GM23338 (cell line): ENCODE measurements around the gene NSD1. TPM values are rescaled to one million over a fixed set of nuclear protein-coding genes. Genes with fewer than 3 reads are reported as not detected.

Experiments used
- ATAC-seq: fragments of 200-7000 bp; cut with Tn5 transposase; 3 replicates; pipeline ENCODE4 v1.9.1; 2020
- DNase-seq: peaks from one replicate; pipeline ENCODE4 v3.0.0-alpha.2; 2015; ENCODE audit warnings: low spot score
- H2AFZ ChIP-seq: fragments of 200-600 bp; sonication (generic); 2 replicates; pipeline ENCODE4 v1.8.0; 2016; ENCODE audit warnings: antibody characterized with exemption, mild to moderate bottlenecking, moderate library complexity
- H3F3A ChIP-seq: fragments of 200-600 bp; sonication (generic); replicated peaks from 2 replicates; pipeline ENCODE4 v1.8.0; 2017; ENCODE audit warnings: antibody characterized with exemption, mixed run types, low read depth
- H3K27ac ChIP-seq: fragments of 200-600 bp; sonication (generic); 2 replicates; pipeline ENCODE4 v1.6.1; 2016; ENCODE audit warnings: low read depth
- H3K27me3 ChIP-seq: fragments of 200-600 bp; sonication (generic); 2 replicates; pipeline ENCODE4 v1.8.0; 2016; ENCODE audit warnings: mild to moderate bottlenecking, mixed run types, moderate library complexity; ENCODE audit not compliant: insufficient read depth
- H3K36me3 ChIP-seq: fragments of 200-600 bp; sonication (generic); 2 replicates; pipeline ENCODE4 v1.8.0; 2016; ENCODE audit warnings: mild to moderate bottlenecking; ENCODE audit not compliant: insufficient read depth
- H3K4me1 ChIP-seq: fragments of 200-600 bp; sonication (generic); 2 replicates; pipeline ENCODE4 v1.8.0; 2016; ENCODE audit warnings: mild to moderate bottlenecking, moderate library complexity; ENCODE audit not compliant: insufficient read depth
- H3K4me2 ChIP-seq: fragments of 200-600 bp; sonication (generic); 2 replicates; pipeline ENCODE4 v1.7.1; 2017; ENCODE audit warnings: mixed run types
- H3K4me3 ChIP-seq: fragments of 200-600 bp; sonication (generic); 2 replicates; pipeline ENCODE4 v1.6.1; 2016; ENCODE audit warnings: mixed run types
- H3K79me2 ChIP-seq: fragments of 200-600 bp; sonication (generic); replicated peaks from 2 replicates; pipeline ENCODE4 v1.8.0; 2017; ENCODE audit warnings: mild to moderate bottlenecking; ENCODE audit not compliant: insufficient read depth
- H3K9me2 ChIP-seq: fragments of 200-600 bp; sonication (generic); 2 replicates; pipeline ENCODE4 v1.8.0; 2017; ENCODE audit not compliant: insufficient read depth
- H4K20me1 ChIP-seq: fragments of 200-600 bp; sonication (generic); replicated peaks from 2 replicates; pipeline ENCODE4 v1.8.0; 2017; ENCODE audit warnings: mild to moderate bottlenecking; ENCODE audit not compliant: insufficient read depth
- H3K27ac Mint-ChIP-seq: 2 replicates; pipeline ENCODE4 v1.8.0; 2020; ENCODE audit warnings: inconsistent platforms, mild to moderate bottlenecking, moderate library complexity, mixed read lengths
- H3K27me3 Mint-ChIP-seq: 3 replicates; pipeline ENCODE4 v1.8.0; 2022; ENCODE audit warnings: low read depth, mild to moderate bottlenecking, moderate library complexity, mixed read lengths, inconsistent platforms; ENCODE audit not compliant: insufficient read depth, poor library complexity
- H3K36me3 Mint-ChIP-seq: 3 replicates; pipeline ENCODE4 v1.8.0; 2021; ENCODE audit warnings: low read depth, mild to moderate bottlenecking, inconsistent platforms, moderate library complexity, mixed read lengths
- H3K4me1 Mint-ChIP-seq: 3 replicates; pipeline ENCODE4 v1.8.0; 2020; ENCODE audit warnings: mild to moderate bottlenecking, inconsistent platforms, mixed read lengths
- H3K4me3 Mint-ChIP-seq: 3 replicates; pipeline ENCODE4 v1.8.0; 2021; ENCODE audit warnings: moderate library complexity, mild to moderate bottlenecking, inconsistent platforms, mixed read lengths
- H3K9me3 Mint-ChIP-seq: 3 replicates; pipeline ENCODE4 v1.8.0; 2020; ENCODE audit warnings: moderate library complexity, mild to moderate bottlenecking, inconsistent platforms, mixed read lengths
- CREB1 ChIP-seq: fragments of 250-450 bp; sonication (Bioruptor Pico); IDR thresholded peaks from 2 replicates; pipeline ENCODE4 v1.5.0; 2020; ENCODE audit warnings: low read depth, mild to moderate bottlenecking, moderate library complexity
- CTCF ChIP-seq, 2 experiments: fragments of 200-600 bp in 1 of 2; sonication (generic) in 1 of 2; conservative IDR thresholded peaks; 2 replicates each; pipeline versions ENCODE4 v1.5.1 to v1.6.1; 2016 to 2017; ENCODE audit warnings: antibody characterized with exemption in 2 of 2, low read depth in 2 of 2, mild to moderate bottlenecking in 2 of 2, moderate library complexity in 1 of 2
- ETS1 ChIP-seq: IDR thresholded peaks from 2 replicates; pipeline ENCODE4 v1.6.1; 2016; ENCODE audit warnings: antibody characterized with exemption
- EZH2 ChIP-seq: fragments of 200-600 bp; sonication (generic); IDR thresholded peaks from one replicate; pipeline ENCODE4 v1.8.0; 2017; ENCODE audit warnings: antibody characterized with exemption, mild to moderate bottlenecking, low read depth; ENCODE audit not compliant: unreplicated experiment
- EZH2phosphoT487 ChIP-seq: fragments of 200-600 bp; sonication (generic); IDR thresholded peaks from one replicate; pipeline ENCODE4 v1.8.1; 2018; ENCODE audit warnings: antibody characterized with exemption; ENCODE audit not compliant: unreplicated experiment
- JUNB ChIP-seq: IDR thresholded peaks from one replicate; pipeline ENCODE4 v1.6.1; 2016; ENCODE audit warnings: antibody characterized with exemption; ENCODE audit not compliant: unreplicated experiment
- NANOG ChIP-seq: IDR thresholded peaks from 2 replicates; pipeline ENCODE4 v1.6.1; 2016; ENCODE audit warnings: antibody characterized with exemption, borderline replicate concordance
- POLR2AphosphoS5 ChIP-seq: IDR thresholded peaks from 2 replicates; pipeline ENCODE4 v1.6.1; 2016; ENCODE audit warnings: antibody characterized with exemption, low read depth
- STAT1 ChIP-seq: IDR thresholded peaks from one replicate; pipeline ENCODE4 v1.6.1; 2016; ENCODE audit warnings: antibody characterized with exemption; ENCODE audit not compliant: unreplicated experiment
- ZNF114 ChIP-seq: fragments of 250-450 bp; sonication (Bioruptor Pico); IDR thresholded peaks from 2 replicates; pipeline ENCODE4 v1.5.0; 2020; ENCODE audit warnings: mild to moderate bottlenecking, moderate library complexity
- ZNF331 ChIP-seq: fragments of 250-450 bp; sonication (Bioruptor Pico); IDR thresholded peaks from 2 replicates; pipeline ENCODE4 v1.5.0; 2020; ENCODE audit warnings: low read depth, mild to moderate bottlenecking, moderate library complexity
- ZNF462 ChIP-seq: fragments of 250-450 bp; sonication (Bioruptor Pico); IDR thresholded peaks from 2 replicates; pipeline ENCODE4 v1.5.0; 2020; ENCODE audit warnings: mild to moderate bottlenecking, moderate library complexity
- polyA plus RNA-seq: library from polyadenylated mRNA; unstranded; fragments of >200 nt; fragmentation: Nextera tagmentation; extraction: Ambion mirVana; gene quantifications from 2 replicates; pipeline ENCODE4 v1.2.1, GENCODE V29; 2016
- total RNA-seq: library from RNA; depleted of rRNA; stranded (reverse); fragments of >200 nt; shearing (Covaris generic); gene quantifications from 2 replicates; pipeline ENCODE4 v1.2.3, GENCODE V29; 2014
- TF ChIP-seq, protein P1 (sequence below): IDR thresholded peaks from one replicate; pipeline ENCODE4 v1.6.1; 2018; ENCODE audit warnings: antibody characterized with exemption; ENCODE audit not compliant: unreplicated experiment

The NSD1 gene
- total and polyA plus RNA-seq, 2 experiments from 2014 or later: 96.4 to 106 TPM

GRCh38 chr5:177178733-177179304 lies 45.2 kb downstream of the NSD1 start:
- no peak for DNase-seq
- no peak overlapping the region for H2AFZ ChIP-seq
- no peaks in the 10 kb centered on the region; the same call in 1 of the 2 replicates for H3K36me3 ChIP-seq
- Mint-ChIP-seq H3K27ac (no peak overlapping the region), H3K27me3 (peaks cover 3% of the 10 kb centered on the region), H3K36me3 (peaks cover 21% of the 10 kb centered on the region), H3K9me3 (no peaks in the 10 kb centered on the region), H3K4me3 (no peak overlapping the region), H3K4me1 (peaks cover 4% of the 10 kb centered on the region; the same call in 2 of the 3 replicates)
- ATAC-seq: no peak
- H3K9me2 ChIP-seq: no peaks in the 10 kb centered on the region
- H4K20me1 ChIP-seq: peaks cover 64% of the 10 kb centered on the region
- peaks cover 12% of the 10 kb centered on the region; the same call in 1 of the 2 replicates for H3F3A ChIP-seq
- no peak for TF ChIP-seq CREB1 (CRISPR knock-in tag)
- TF ChIP-seq NANOG: no peak
- TF ChIP-seq POLR2AphosphoS5: no peak
- no peak for TF ChIP-seq EZH2phosphoT487
- TF ChIP-seq JUNB: no peak
- no peak for TF ChIP-seq EZH2
- TF ChIP-seq, protein P1, sequence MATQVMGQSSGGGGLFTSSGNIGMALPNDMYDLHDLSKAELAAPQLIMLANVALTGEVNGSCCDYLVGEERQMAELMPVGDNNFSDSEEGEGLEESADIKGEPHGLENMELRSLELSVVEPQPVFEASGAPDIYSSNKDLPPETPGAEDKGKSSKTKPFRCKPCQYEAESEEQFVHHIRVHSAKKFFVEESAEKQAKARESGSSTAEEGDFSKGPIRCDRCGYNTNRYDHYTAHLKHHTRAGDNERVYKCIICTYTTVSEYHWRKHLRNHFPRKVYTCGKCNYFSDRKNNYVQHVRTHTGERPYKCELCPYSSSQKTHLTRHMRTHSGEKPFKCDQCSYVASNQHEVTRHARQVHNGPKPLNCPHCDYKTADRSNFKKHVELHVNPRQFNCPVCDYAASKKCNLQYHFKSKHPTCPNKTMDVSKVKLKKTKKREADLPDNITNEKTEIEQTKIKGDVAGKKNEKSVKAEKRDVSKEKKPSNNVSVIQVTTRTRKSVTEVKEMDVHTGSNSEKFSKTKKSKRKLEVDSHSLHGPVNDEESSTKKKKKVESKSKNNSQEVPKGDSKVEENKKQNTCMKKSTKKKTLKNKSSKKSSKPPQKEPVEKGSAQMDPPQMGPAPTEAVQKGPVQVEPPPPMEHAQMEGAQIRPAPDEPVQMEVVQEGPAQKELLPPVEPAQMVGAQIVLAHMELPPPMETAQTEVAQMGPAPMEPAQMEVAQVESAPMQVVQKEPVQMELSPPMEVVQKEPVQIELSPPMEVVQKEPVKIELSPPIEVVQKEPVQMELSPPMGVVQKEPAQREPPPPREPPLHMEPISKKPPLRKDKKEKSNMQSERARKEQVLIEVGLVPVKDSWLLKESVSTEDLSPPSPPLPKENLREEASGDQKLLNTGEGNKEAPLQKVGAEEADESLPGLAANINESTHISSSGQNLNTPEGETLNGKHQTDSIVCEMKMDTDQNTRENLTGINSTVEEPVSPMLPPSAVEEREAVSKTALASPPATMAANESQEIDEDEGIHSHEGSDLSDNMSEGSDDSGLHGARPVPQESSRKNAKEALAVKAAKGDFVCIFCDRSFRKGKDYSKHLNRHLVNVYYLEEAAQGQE: no peak
- no peak for TF ChIP-seq ZNF331 (CRISPR knock-in tag)
- TF ChIP-seq ZNF462 (CRISPR knock-in tag): no peak
- no peak for TF ChIP-seq CTCF (conservative IDR thresholded peaks at IDR 0.05; ENCODE audit: low read depth in 2 of 2)
- no peak for TF ChIP-seq ETS1
- TF ChIP-seq STAT1: no peak
- TF ChIP-seq ZNF114: no peak
- 0 out of 2 replicates have a peak, but pooled peaks cover 2% of the 10 kb centered on the region for H3K4me1 ChIP-seq
- H3K4me3 ChIP-seq: no peak overlapping the region
- no peaks in the 10 kb centered on the region for H3K27me3 ChIP-seq
- H3K79me2 ChIP-seq: peaks cover 100% of the 10 kb centered on the region
- H3K4me2 ChIP-seq: no peak overlapping the region
- H3K27ac ChIP-seq: peak overlapping the region; percentile 64
